ENCODE measurements around the gene PCOLCE2.

PCOLCE2 gene

GRCh38 chr3:142852009-142852408 lies 36.9 kb downstream of the PCOLCE2 start:
- no peak for TF ChIP-seq JUND (IDR thresholded peaks at IDR 0.05; ENCODE audit: low read depth)
- in situ Hi-C loops (cut with HindIII; ENCODE audit: low pct_unique_long_range_greater_than_20kb, low sequenced_read_pairs): no loop called here
- DNase-seq (ENCODE audit: low read depth in 1 of 2, low spot score in 1 of 2): no peak

DNA sequence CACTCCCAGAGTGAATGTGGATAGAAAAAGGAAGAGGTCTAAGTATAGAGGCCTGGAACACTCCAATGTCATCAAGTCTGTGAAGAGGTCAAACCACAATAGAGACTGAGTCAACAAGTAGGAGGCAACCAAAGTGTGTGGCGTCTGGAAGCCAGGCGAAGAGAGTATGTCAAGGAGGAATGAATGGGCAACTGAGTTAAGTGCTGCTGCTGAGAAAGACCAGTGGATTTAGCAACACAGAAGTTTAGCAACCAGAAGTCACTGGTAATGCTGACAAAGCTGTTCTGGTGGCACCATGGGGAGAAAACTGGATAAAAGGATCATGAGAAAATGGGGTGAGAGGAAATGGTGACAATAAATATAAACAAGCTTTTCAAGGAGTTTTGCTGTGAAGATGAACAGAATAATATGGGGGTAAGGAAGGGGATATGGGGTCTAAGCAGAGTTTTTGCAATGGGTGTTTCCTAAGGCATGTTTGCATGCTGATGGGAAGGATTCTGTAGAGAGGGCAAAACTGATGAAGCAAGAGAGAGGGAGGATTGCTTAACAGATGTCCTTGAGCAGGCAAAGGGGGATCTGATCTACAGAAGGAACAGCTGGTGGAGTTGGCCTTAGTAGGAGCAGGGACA lies 38.4 kb downstream of the PCOLCE2 start:
- no peak for TF ChIP-seq JUND (IDR thresholded peaks at IDR 0.05; ENCODE audit: low read depth)
- DNase-seq (ENCODE audit: low read depth in 1 of 2, low spot score in 1 of 2): no peak
- in situ Hi-C loops (cut with HindIII; ENCODE audit: low pct_unique_long_range_greater_than_20kb, low sequenced_read_pairs): no loop called here

- no peak for TF ChIP-seq JUND (IDR thresholded peaks at IDR 0.05; ENCODE audit: low read depth)
- no peak for DNase-seq (ENCODE audit: low read depth in 1 of 2, low spot score in 1 of 2)
- in situ Hi-C loops (cut with HindIII; ENCODE audit: low pct_unique_long_range_greater_than_20kb, low sequenced_read_pairs): no loop called here
Measured at GRCh38 chr3:142849148-142849547, 39.7 kb downstream of the PCOLCE2 start.

- DNase-seq (ENCODE audit: low read depth in 1 of 2, low spot score in 1 of 2): no peak
- TF ChIP-seq JUND (IDR thresholded peaks at IDR 0.05; ENCODE audit: low read depth): no peak
- in situ Hi-C loops (cut with HindIII; ENCODE audit: low pct_unique_long_range_greater_than_20kb, low sequenced_read_pairs): no loop called here
Measured at GRCh38 chr3:142846779-142847577, 41.9 kb downstream of the PCOLCE2 start.

GRCh38 chr3:142844339-142844977 lies 44.4 kb downstream of the PCOLCE2 start:
- DNase-seq (ENCODE audit: low read depth in 1 of 2, low spot score in 1 of 2): peak; percentile 36 to 65
- in situ Hi-C loops (cut with HindIII; ENCODE audit: low pct_unique_long_range_greater_than_20kb, low sequenced_read_pairs): no loop called here

DNA sequence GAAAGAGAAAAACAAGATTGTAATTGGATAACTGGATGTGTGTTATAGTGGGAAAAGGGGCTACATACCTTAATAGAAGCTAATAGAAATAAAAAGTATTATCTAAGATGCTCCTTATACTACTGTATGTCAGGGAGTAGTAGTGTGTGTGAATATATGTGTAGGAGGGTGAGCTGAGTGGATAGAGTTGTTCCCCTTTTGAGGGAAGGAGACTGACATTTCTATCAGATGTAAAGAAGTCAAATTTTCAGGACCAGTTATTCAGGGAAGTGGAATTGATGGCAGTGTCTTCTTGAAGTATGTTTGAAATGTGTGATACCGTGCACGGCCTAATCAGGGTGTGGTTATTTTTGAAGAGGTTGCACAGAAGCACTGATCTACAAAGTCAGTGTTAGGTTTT lies 49.1 kb downstream of the PCOLCE2 start:
- no peak for TF ChIP-seq JUND (IDR thresholded peaks at IDR 0.05; ENCODE audit: low read depth)
- no peak for DNase-seq (ENCODE audit: low read depth in 1 of 2, low spot score in 1 of 2)
- in situ Hi-C loops (cut with HindIII; ENCODE audit: low pct_unique_long_range_greater_than_20kb, low sequenced_read_pairs): no loop called here

More at GRCh38 chr3:142844339-142844977, 44.4 kb downstream of the PCOLCE2 start:
- TF ChIP-seq JUND (IDR thresholded peaks at IDR 0.05; ENCODE audit: low read depth): no peak

- no peak for DNase-seq (ENCODE audit: low read depth in 1 of 2, low spot score in 1 of 2)
- in situ Hi-C loops (cut with HindIII; ENCODE audit: low pct_unique_long_range_greater_than_20kb, low sequenced_read_pairs): no loop called here
Measured at GRCh38 chr3:142837526-142837925, 51.4 kb downstream of the PCOLCE2 start.

GRCh38 chr3:142828703-142829305 lies 60.1 kb downstream of the PCOLCE2 start:
- peak; percentile 62 to 90 for DNase-seq (ENCODE audit: low read depth in 1 of 2, low spot score in 1 of 2)
- TF ChIP-seq JUND (IDR thresholded peaks at IDR 0.05; ENCODE audit: low read depth): no peak
- in situ Hi-C loops (cut with HindIII; ENCODE audit: low pct_unique_long_range_greater_than_20kb, low sequenced_read_pairs): no loop called here

More at GRCh38 chr3:142837526-142837925, 51.4 kb downstream of the PCOLCE2 start:
- no peak for TF ChIP-seq JUND (IDR thresholded peaks at IDR 0.05; ENCODE audit: low read depth)

DNA sequence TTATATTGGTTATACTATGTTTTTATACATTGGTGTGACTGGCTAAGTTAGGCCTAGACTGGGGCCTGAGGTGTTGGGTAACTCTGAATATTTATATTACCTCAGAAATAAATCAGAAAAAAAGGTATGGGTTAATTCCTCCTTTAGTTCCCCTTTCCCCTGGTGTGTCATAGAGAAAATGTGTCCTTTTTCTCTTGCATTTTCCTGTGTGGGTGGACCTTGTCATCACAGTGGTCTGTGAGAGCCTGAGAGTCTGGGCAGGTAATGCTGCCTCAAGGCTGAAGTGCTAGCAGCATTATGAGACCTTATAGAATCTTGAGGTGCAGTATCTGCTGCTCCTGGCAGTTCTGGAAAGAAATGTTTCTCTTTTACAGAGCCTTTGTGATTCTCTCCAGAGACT lies 69.7 kb downstream of the PCOLCE2 start:
- no peak for TF ChIP-seq JUND (IDR thresholded peaks at IDR 0.05; ENCODE audit: low read depth)
- DNase-seq (ENCODE audit: low read depth in 1 of 2, low spot score in 1 of 2): no peak
- in situ Hi-C loops (cut with HindIII; ENCODE audit: low pct_unique_long_range_greater_than_20kb, low sequenced_read_pairs): no loop called here

GRCh38 chr3:142818651-142819050 lies 70.2 kb downstream of the PCOLCE2 start:
- in situ Hi-C loops (cut with HindIII; ENCODE audit: low pct_unique_long_range_greater_than_20kb, low sequenced_read_pairs): no loop called here
- DNase-seq (ENCODE audit: low read depth in 1 of 2, low spot score in 1 of 2): peak; percentile 64 to 95
- no peak; the same call in 1 of the 2 replicates for TF ChIP-seq JUND (IDR thresholded peaks at IDR 0.05; ENCODE audit: low read depth)

GRCh38 chr3:142817897-142818296 lies 71.0 kb downstream of the PCOLCE2 start:
- TF ChIP-seq JUND (IDR thresholded peaks at IDR 0.05; ENCODE audit: low read depth): no peak
- DNase-seq (ENCODE audit: low read depth in 1 of 2, low spot score in 1 of 2): peak in 1 of 2 experiments; percentile 49
- in situ Hi-C loops (cut with HindIII; ENCODE audit: low pct_unique_long_range_greater_than_20kb, low sequenced_read_pairs): no loop called here

DNA sequence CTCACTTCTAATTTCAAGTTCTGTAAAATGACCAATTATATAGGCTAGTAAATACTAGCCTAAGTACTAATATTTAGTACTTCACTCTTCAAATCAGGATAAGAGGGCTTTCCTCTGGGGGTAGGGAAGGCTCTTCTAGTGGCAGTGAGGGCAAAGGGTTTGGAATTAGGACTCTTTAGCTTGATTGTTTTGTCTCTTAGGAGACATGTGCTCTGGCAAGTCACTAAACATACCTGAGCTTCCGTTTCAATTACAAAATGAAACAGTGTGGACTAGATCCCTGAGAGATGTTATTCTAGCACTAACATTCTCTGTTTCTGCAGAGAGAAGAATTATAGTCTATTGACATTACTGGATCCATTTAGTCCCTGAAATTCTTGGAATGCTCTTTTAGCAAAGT lies 71.5 kb downstream of the PCOLCE2 start:
- in situ Hi-C loops (cut with HindIII; ENCODE audit: low pct_unique_long_range_greater_than_20kb, low sequenced_read_pairs): no loop called here
- TF ChIP-seq JUND (IDR thresholded peaks at IDR 0.05; ENCODE audit: low read depth): no peak
- peak in 1 of 2 experiments; percentile 43 for DNase-seq (ENCODE audit: low read depth in 1 of 2, low spot score in 1 of 2)
